ENCODE measurements around the gene PXYLP1. TPM values are rescaled to one million over a fixed set of nuclear protein-coding genes. Genes with fewer than 3 reads are reported as not detected.

The PXYLP1 gene
- total RNA-seq, 1 experiment from 2014 or later, result 16.3 TPM

DNA sequence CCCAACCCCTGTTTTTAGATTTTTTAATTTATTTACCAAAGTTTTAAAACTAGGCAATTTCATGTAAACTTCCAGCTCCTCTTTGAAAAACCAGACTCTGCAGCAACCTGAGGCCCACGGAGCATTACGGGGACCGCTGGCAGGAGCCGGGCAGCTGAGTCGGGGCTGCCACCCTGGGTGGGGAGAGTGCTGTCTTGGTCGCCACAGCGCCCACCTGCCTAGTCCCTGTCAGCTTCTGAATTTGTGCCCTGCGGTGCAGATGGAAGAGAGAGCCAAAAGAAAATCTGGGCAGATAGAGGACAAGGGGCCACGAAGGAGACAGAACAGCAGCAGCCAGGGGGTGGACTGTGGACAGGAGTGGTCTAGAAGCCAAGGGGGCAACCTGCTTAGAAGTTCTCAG is 34.6 kb downstream of the PXYLP1 start:
- no TSS peak for BruUV-seq (replicated peaks)
- intact Hi-C loops (cut with micrococcal nuclease; ENCODE audit: unreplicated experiment), result no loop called here
- H3K9me3 Mint-ChIP-seq (ENCODE audit: low read depth, unreplicated experiment), result no peaks in the 10 kb centered on the region
- no peaks in the 10 kb centered on the region for H3K36me3 Mint-ChIP-seq (ENCODE audit: insufficient read depth, unreplicated experiment)
- H3K4me1 Mint-ChIP-seq (ENCODE audit: low read depth, unreplicated experiment), result no peaks in the 10 kb centered on the region
- no peak overlapping the region for H3K4me3 Mint-ChIP-seq (ENCODE audit: low read depth, unreplicated experiment)
- CTCF ChIA-PET, result interaction anchor here (0.6 to 0.8 kb wide), 2 partner anchors 30 to 1802 kb away, joined by 6 to 8 read pairs; no protein-coding TSS in a partner anchor
- H3K27me3 Mint-ChIP-seq (ENCODE audit: unreplicated experiment), result no peaks in the 10 kb centered on the region
- no peak overlapping the region for H3K27ac Mint-ChIP-seq (ENCODE audit: unreplicated experiment)
- DNase-seq, result no peak
- TF ChIP-seq, protein P1, sequence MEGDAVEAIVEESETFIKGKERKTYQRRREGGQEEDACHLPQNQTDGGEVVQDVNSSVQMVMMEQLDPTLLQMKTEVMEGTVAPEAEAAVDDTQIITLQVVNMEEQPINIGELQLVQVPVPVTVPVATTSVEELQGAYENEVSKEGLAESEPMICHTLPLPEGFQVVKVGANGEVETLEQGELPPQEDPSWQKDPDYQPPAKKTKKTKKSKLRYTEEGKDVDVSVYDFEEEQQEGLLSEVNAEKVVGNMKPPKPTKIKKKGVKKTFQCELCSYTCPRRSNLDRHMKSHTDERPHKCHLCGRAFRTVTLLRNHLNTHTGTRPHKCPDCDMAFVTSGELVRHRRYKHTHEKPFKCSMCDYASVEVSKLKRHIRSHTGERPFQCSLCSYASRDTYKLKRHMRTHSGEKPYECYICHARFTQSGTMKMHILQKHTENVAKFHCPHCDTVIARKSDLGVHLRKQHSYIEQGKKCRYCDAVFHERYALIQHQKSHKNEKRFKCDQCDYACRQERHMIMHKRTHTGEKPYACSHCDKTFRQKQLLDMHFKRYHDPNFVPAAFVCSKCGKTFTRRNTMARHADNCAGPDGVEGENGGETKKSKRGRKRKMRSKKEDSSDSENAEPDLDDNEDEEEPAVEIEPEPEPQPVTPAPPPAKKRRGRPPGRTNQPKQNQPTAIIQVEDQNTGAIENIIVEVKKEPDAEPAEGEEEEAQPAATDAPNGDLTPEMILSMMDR (IDR thresholded peaks at IDR 0.05; ENCODE audit: unreplicated experiment), result no peak

DNA sequence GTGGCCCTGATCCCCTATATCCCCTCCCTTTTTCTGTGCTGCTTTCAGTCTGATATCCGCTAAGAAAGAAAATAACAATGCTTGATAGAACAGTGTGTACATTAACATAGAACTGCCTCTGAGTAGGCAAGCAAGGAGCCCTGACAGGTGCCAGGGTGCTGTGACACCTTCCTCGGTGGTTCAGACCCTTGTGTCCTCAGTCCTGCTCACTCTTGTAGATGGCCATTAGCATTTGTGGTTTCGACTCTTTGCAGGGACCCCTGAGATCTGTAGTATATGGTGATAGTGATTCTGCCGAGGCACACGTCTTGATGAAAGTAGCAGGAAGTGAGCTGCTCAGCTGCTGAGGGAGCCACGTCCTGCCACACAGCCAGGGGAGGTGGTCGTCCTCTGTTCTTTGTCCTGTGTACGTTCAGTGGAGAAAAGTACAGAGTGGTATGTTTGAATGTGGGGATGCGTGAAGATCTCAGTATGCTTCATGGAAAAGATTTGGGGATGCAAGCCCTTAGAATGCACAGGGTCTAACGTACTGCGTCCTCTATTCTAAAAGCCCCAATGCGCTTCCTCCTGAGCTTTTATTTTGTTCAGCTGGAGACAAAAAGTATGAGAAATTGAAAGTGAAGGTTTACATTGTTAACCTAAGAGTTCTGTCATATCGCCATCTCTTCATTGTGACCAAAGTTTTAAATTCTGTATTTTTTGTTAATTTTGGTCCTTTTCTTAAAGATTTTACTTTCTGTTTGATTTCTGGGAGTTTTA is 35.4 kb downstream of the PXYLP1 start:
- DNase-seq, result no peak
- no peak overlapping the region for H3K27ac Mint-ChIP-seq (ENCODE audit: unreplicated experiment)
- no peaks in the 10 kb centered on the region for H3K9me3 Mint-ChIP-seq (ENCODE audit: low read depth, unreplicated experiment)
- TF ChIP-seq, protein P1 (IDR thresholded peaks at IDR 0.05; ENCODE audit: unreplicated experiment), result no peak
- no peak overlapping the region for H3K4me3 Mint-ChIP-seq (ENCODE audit: low read depth, unreplicated experiment)
- H3K27me3 Mint-ChIP-seq (ENCODE audit: unreplicated experiment), result no peaks in the 10 kb centered on the region
- intact Hi-C loops (cut with micrococcal nuclease; ENCODE audit: unreplicated experiment), result no loop called here
- CTCF ChIA-PET, result interaction anchor here (0.7 to 0.8 kb wide), 2 partner anchors 333 to 1802 kb away, joined by 6 to 8 read pairs; no protein-coding TSS in a partner anchor
- no TSS peak for BruUV-seq (replicated peaks)
- H3K4me1 Mint-ChIP-seq (ENCODE audit: low read depth, unreplicated experiment), result no peaks in the 10 kb centered on the region
- H3K36me3 Mint-ChIP-seq (ENCODE audit: insufficient read depth, unreplicated experiment), result no peaks in the 10 kb centered on the region

DNA sequence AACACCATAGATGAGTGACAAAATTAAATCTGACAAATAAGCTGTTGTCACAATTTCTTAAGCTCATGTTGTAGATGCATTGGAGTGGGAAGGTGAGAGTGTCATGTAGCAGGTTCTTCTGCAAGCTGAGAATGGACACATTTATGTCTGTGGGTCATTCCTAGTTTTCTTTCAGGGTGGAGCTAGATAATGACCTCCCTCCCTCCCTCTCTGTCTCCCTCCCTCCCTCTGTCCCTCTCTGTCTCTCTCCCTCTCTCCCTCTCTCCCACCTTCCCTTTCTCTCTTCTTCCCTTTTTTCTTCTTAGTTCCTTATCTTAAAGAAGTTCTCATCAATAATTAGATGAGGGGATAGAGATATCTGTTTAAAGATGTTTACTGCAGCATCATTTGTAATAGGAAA is 36.0 kb downstream of the PXYLP1 start:
- intact Hi-C loops (cut with micrococcal nuclease; ENCODE audit: unreplicated experiment), result no loop called here
- TF ChIP-seq, protein P1 (IDR thresholded peaks at IDR 0.05; ENCODE audit: unreplicated experiment), result no peak
- DNase-seq, result no peak
- H3K4me3 Mint-ChIP-seq (ENCODE audit: low read depth, unreplicated experiment), result no peak overlapping the region
- no peaks in the 10 kb centered on the region for H3K27me3 Mint-ChIP-seq (ENCODE audit: unreplicated experiment)
- no peaks in the 10 kb centered on the region for H3K36me3 Mint-ChIP-seq (ENCODE audit: insufficient read depth, unreplicated experiment)
- H3K27ac Mint-ChIP-seq (ENCODE audit: unreplicated experiment), result no peak overlapping the region
- no TSS peak for BruUV-seq (replicated peaks)
- no peaks in the 10 kb centered on the region for H3K9me3 Mint-ChIP-seq (ENCODE audit: low read depth, unreplicated experiment)
- no peaks in the 10 kb centered on the region for H3K4me1 Mint-ChIP-seq (ENCODE audit: low read depth, unreplicated experiment)
- CTCF ChIA-PET, result interaction anchor here (0.7 kb wide), 1 partner anchor 333 kb away, joined by 6 read pairs; no protein-coding TSS in a partner anchor

DNA sequence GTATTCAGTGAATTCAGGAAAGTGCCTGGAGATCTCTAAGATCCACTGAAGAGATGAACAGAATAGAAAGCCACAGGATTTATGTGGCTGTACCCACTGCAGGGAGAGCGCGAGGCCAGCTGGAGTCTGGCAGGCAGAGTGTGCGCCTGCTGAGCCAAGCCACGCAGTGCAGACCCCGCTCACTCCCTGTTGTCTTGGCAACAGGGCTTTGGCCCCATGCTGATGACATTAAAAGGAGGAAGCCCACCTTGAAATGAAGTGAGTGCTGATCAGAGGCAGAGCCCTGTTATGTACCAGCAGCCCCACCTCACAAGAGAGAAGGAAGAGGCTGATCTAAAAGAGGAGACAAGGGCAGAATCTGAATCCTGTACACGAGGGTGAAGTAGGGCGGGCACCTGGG is 36.7 kb downstream of the PXYLP1 start:
- Mint-ChIP-seq H3K4me1 (ENCODE audit: low read depth, unreplicated experiment) (no peaks in the 10 kb centered on the region), H3K36me3 (ENCODE audit: insufficient read depth, unreplicated experiment) (no peaks in the 10 kb centered on the region), H3K27ac (ENCODE audit: unreplicated experiment) (no peak overlapping the region), H3K9me3 (ENCODE audit: low read depth, unreplicated experiment) (no peaks in the 10 kb centered on the region), H3K27me3 (ENCODE audit: unreplicated experiment) (no peaks in the 10 kb centered on the region), H3K4me3 (ENCODE audit: low read depth, unreplicated experiment) (no peak overlapping the region)
- no peak for DNase-seq
- intact Hi-C loops (cut with micrococcal nuclease; ENCODE audit: unreplicated experiment), result no loop called here
- TF ChIP-seq, protein P1 (IDR thresholded peaks at IDR 0.05; ENCODE audit: unreplicated experiment), result no peak
- CTCF ChIA-PET, result no interaction called here
- no TSS peak for BruUV-seq (replicated peaks)
